ENCODE measurements around the gene ADAM11.

GRCh38 chr17:44749076-44749979 is 9.5 kb upstream of the ADAM11 start:
- TF ChIP-seq MAX (IDR thresholded peaks at IDR 0.05) (no peak), CTCF (IDR thresholded peaks at IDR 0.05) (no peak), KDM5A (IDR thresholded peaks at IDR 0.05) (no peak)

Measured in A549 (cell line).